Colonic mucosa (tissue), 4 donors: ENCODE measurements around the gene WDR45. TPM values are rescaled to one million over a fixed set of nuclear protein-coding genes. Genes with fewer than 3 reads are reported as not detected.

Experiments
- DNase-seq: peaks from one replicate; pipeline ENCODE4 v3.0.0-alpha.2; 2020
- H3K27ac ChIP-seq: fragments of 200-600 bp; one replicate; pipeline ENCODE4 v1.8.0; 2021
- H3K27me3 ChIP-seq: fragments of 200-600 bp; one replicate; pipeline ENCODE4 v1.8.0; 2021
- H3K36me3 ChIP-seq: fragments of 200-600 bp; one replicate; pipeline ENCODE4 v1.8.0; 2021
- H3K4me1 ChIP-seq: fragments of 200-600 bp; one replicate; pipeline ENCODE4 v1.8.0; 2021; ENCODE audit warnings: mild to moderate bottlenecking
- H3K4me3 ChIP-seq: fragments of 200-600 bp; one replicate; pipeline ENCODE4 v1.8.0; 2021
- H3K9ac ChIP-seq, 2 donors: one replicate each; pipeline ENCODE4 v1.7.0; 2013; ENCODE audit warnings: control low read depth in 2 of 2, low read depth in 2 of 2, low read length in 2 of 2
- H3K9me3 ChIP-seq: fragments of 200-600 bp; one replicate; pipeline ENCODE4 v1.8.0; 2021
- CTCF ChIP-seq: fragments of 200-600 bp; IDR thresholded peaks from one replicate; pipeline ENCODE4 v1.8.0; 2022; ENCODE audit warnings: antibody characterized with exemption, mild to moderate bottlenecking
- intact Hi-C: fragments of 100-400 bp; cut with DNase I; formaldehyde crosslinking; loops from one replicate; pipeline ENCODE4 v1.14.1; 2022
- total RNA-seq, 2 donors: library from RNA; stranded (reverse); fragmentation: NEBNext Ultra II Directional in 1 of 2; extraction: Animal tissue kit (Norgen Biotek cat#: 25700) in 1 of 2; gene quantifications; one replicate each; pipeline ENCODE4 v1.2.1, GENCODE V29; 2021
- donor health status: healthy.
- donor health status: DM: no; HTN: no; CAD: no.
- donor health status: DM: no; HTN: no; CAD: no.

WDR45 gene
- total RNA-seq, 2 donors from 2014 or later, result 40.6 to 46.9 TPM

DNA sequence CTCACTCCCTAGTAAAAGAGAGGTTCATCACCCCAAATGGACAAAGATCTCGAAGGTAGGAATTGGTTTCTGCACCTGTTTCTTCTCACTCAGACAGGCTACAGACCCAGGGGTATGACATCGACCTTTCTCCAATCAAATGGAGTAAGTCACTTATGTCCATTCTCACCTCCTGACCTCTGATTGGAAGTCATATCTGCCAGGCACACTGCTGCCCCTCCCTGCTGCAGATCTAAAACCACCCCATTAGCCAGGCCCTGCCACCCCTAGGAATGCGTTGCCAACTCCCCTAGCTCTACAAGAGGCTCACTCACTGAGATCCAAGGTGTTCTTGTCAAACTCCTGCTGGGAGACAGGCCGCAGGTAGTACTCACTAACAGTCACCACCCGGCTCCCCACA, 37.0 kb upstream of the WDR45 start:
- Histone ChIP-seq H3K9me3 (no peaks in the 10 kb centered on the region), H3K27ac (no peak overlapping the region), H3K27me3 (no peaks in the 10 kb centered on the region), H3K9ac (no peak overlapping the region), H3K4me3 (no peak overlapping the region), H3K4me1 (no peaks in the 10 kb centered on the region), H3K36me3 (no peaks in the 10 kb centered on the region)
- no peak for TF ChIP-seq CTCF
- intact Hi-C loops, result no loop called here
- no peak for DNase-seq

- Histone ChIP-seq H3K27ac (no peak overlapping the region), H3K4me3 (no peak overlapping the region), H3K9me3 (no peaks in the 10 kb centered on the region), H3K9ac (no peak overlapping the region), H3K27me3 (no peaks in the 10 kb centered on the region), H3K4me1 (no peaks in the 10 kb centered on the region), H3K36me3 (no peaks in the 10 kb centered on the region)
- TF ChIP-seq CTCF, result no peak
- intact Hi-C loops, result no loop called here
- DNase-seq, result no peak
These were observed 36.4 kb upstream of the WDR45 start for GRCh38 chrX:49116076-49116475.

- H3K9me3 ChIP-seq, result no peaks in the 10 kb centered on the region
- H3K9ac ChIP-seq, result no peak overlapping the region
- intact Hi-C loops, result no loop called here
- no peaks in the 10 kb centered on the region for H3K4me1 ChIP-seq
- no peak for TF ChIP-seq CTCF
- no peak overlapping the region for H3K4me3 ChIP-seq
- no peaks in the 10 kb centered on the region for H3K36me3 ChIP-seq
- no peaks in the 10 kb centered on the region for H3K27me3 ChIP-seq
- no peak for DNase-seq
- H3K27ac ChIP-seq, result no peak overlapping the region
These were observed 32.1 kb upstream of the WDR45 start for GRCh38 chrX:49111791-49112190.

GRCh38 chrX:49110417-49110816, 30.7 kb upstream of the WDR45 start:
- no peak for TF ChIP-seq CTCF
- no peak for DNase-seq
- no peak overlapping the region for H3K27ac ChIP-seq
- no peaks in the 10 kb centered on the region for H3K27me3 ChIP-seq
- H3K4me1 ChIP-seq, result no peaks in the 10 kb centered on the region
- no peak overlapping the region for H3K4me3 ChIP-seq
- no peak overlapping the region for H3K9ac ChIP-seq
- no peaks in the 10 kb centered on the region for H3K9me3 ChIP-seq
- intact Hi-C loops, result no loop called here
- no peaks in the 10 kb centered on the region for H3K36me3 ChIP-seq

- Histone ChIP-seq H3K27me3 (no peaks in the 10 kb centered on the region), H3K4me3 (no peak overlapping the region), H3K9me3 (no peaks in the 10 kb centered on the region), H3K4me1 (no peaks in the 10 kb centered on the region), H3K36me3 (no peaks in the 10 kb centered on the region), H3K27ac (no peak overlapping the region), H3K9ac (no peak overlapping the region)
- intact Hi-C loops, result no loop called here
- no peak for TF ChIP-seq CTCF
- no peak for DNase-seq
These were observed 29.0 kb upstream of the WDR45 start for GRCh38 chrX:49108641-49109040.

DNA sequence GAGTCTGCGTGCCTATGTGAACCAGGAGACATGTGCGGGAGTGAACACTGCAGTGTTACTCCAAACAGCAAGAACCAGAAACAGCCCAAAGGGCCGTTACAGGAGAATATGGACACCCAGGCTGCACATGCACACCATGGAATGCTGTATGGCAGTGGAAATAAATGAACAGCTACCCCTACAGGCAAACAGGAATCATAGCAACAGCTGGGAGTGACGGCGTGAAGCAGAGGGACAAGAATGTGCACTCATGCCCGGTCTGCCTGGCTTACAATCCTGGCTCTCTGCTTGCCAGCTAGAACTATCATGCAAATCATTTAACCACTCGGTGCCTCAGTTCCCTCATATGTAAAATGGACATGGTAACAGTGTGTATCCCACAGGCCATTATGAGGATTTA, 27.2 kb upstream of the WDR45 start:
- Histone ChIP-seq H3K27ac (no peak overlapping the region), H3K36me3 (no peaks in the 10 kb centered on the region), H3K9me3 (no peaks in the 10 kb centered on the region), H3K4me3 (no peak overlapping the region), H3K9ac (no peak overlapping the region), H3K27me3 (no peaks in the 10 kb centered on the region), H3K4me1 (no peaks in the 10 kb centered on the region)
- no peak for TF ChIP-seq CTCF
- DNase-seq, result no peak
- intact Hi-C loops, result no loop called here
